Uterus (tissue), 4 donors: Measurements from ENCODE around the gene KANSL1. TPM values are rescaled to one million over a fixed set of nuclear protein-coding genes. Genes with fewer than 3 reads are reported as not detected.

ENCODE experiments used
- DNase-seq, 2 donors: peaks; one replicate each; pipeline ENCODE4 v3.0.0-alpha.2; 2019 to 2020
- H3K27ac ChIP-seq, 2 donors: fragments of 200-600 bp; sonication (generic); 1 replicate in 1 of 2; 2 replicates in 1 of 2; pipeline ENCODE4 v1.5.1; 2016 to 2018
- H3K27me3 ChIP-seq, 2 donors: fragments of 200-600 bp; sonication (generic); one replicate each; pipeline ENCODE4 v1.5.1; 2018 to 2019; ENCODE audit warnings: control low read depth in 1 of 2
- H3K36me3 ChIP-seq, 2 donors: fragments of 200-600 bp; sonication (generic); one replicate each; pipeline ENCODE4 v1.5.1; 2019; ENCODE audit warnings: control low read depth in 1 of 2
- H3K4me1 ChIP-seq, 2 donors: fragments of 200-600 bp; sonication (generic); one replicate each; pipeline ENCODE4 v1.5.1; 2018 to 2019; ENCODE audit warnings: control low read depth in 1 of 2
- H3K4me3 ChIP-seq, 2 donors: fragments of 200-600 bp; sonication (generic); 1 replicate in 1 of 2; 2 replicates in 1 of 2; pipeline ENCODE4 v1.5.1; 2018 to 2019; ENCODE audit warnings: mild to moderate bottlenecking in 1 of 2
- H3K9me3 ChIP-seq, 2 donors: fragments of 200-600 bp; sonication (generic); one replicate each; pipeline ENCODE4 v1.5.1; 2019; ENCODE audit warnings: control low read depth in 1 of 2
- POLR2A ChIP-seq, 2 donors: fragments of 450-650 bp; IDR thresholded peaks; one replicate each; pipeline ENCODE4 v1.6.1; 2016; ENCODE audit warnings: antibody characterized with exemption in 2 of 2, mild to moderate bottlenecking in 1 of 2, moderate library complexity in 1 of 2
- intact Hi-C: fragments of 100-400 bp; cut with DNase I; formaldehyde crosslinking; loops from one replicate; pipeline ENCODE4 v1.15.1; 2023; ENCODE audit warnings: low total_unique reads
- total RNA-seq, 4 donors: library from RNA; depleted of rRNA in 3 of 4; stranded (reverse); fragments of >200 nt in 3 of 4; gene quantifications; one replicate each; pipeline versions ENCODE4 v1.1.0 to v1.2.4, GENCODE V29; 2014 to 2023
- TF ChIP-seq, protein P1 (sequence below), 4 experiments: fragments of 200-600 bp in 2 of 4; fragments of 450-650 bp in 2 of 4; sonication (generic) in 2 of 4; IDR thresholded peaks; one replicate each; pipeline ENCODE4 v1.5.1; 2016 to 2019; ENCODE audit warnings: antibody characterized with exemption in 4 of 4, mild to moderate bottlenecking in 2 of 4, moderate library complexity in 1 of 4
- donor health status: DM: yes; HTN: yes; CAD: no.

Gene KANSL1
- total RNA-seq, 4 donors from 2014 or later: 55.8 to 192 (median 146) TPM

DNA sequence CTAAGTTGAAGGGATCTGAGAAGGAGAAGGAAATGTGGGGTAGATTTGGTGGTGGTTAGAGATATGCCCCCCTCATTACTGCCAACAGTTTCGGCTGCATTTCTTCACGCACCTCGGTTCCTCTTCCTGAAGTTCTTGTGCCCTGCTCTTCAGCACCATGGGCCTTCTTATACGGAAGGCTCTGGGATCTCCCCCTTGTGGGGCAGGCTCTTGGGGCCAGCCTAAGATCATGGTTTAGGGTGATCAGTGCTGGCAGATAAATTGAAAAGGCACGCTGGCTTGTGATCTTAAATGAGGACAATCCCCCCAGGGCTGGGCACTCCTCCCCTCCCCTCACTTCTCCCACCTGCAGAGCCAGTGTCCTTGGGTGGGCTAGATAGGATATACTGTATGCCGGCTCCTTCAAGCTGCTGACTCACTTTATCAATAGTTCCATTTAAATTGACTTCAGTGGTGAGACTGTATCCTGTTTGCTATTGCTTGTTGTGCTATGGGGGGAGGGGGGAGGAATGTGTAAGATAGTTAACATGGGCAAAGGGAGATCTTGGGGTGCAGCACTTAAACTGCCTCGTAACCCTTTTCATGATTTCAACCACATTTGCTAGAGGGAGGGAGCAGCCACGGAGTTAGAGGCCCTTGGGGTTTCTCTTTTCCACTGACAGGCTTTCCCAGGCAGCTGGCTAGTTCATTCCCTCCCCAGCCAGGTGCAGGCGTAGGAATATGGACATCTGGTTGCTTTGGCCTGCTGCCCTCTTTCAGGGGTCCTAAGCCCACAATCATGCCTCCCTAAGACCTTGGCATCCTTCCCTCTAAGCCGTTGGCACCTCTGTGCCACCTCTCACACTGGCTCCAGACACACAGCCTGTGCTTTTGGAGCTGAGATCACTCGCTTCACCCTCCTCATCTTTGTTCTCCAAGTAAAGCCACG lies 165.9 kb downstream of the KANSL1 start:
- DNase-seq: no peak
- no peak for TF ChIP-seq POLR2A (IDR thresholded peaks at IDR 0.05)
- TF ChIP-seq, protein P1, sequence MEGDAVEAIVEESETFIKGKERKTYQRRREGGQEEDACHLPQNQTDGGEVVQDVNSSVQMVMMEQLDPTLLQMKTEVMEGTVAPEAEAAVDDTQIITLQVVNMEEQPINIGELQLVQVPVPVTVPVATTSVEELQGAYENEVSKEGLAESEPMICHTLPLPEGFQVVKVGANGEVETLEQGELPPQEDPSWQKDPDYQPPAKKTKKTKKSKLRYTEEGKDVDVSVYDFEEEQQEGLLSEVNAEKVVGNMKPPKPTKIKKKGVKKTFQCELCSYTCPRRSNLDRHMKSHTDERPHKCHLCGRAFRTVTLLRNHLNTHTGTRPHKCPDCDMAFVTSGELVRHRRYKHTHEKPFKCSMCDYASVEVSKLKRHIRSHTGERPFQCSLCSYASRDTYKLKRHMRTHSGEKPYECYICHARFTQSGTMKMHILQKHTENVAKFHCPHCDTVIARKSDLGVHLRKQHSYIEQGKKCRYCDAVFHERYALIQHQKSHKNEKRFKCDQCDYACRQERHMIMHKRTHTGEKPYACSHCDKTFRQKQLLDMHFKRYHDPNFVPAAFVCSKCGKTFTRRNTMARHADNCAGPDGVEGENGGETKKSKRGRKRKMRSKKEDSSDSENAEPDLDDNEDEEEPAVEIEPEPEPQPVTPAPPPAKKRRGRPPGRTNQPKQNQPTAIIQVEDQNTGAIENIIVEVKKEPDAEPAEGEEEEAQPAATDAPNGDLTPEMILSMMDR (IDR thresholded peaks at IDR 0.05): no peak
- Histone ChIP-seq H3K27ac (no peak overlapping the region), H3K36me3 (no peaks in the 10 kb centered on the region), H3K27me3 (no peaks in the 10 kb centered on the region), H3K9me3 (no peaks in the 10 kb centered on the region), H3K4me3 (no peak overlapping the region), H3K4me1 (no peaks in the 10 kb centered on the region)
- intact Hi-C loops: no loop called here

DNA sequence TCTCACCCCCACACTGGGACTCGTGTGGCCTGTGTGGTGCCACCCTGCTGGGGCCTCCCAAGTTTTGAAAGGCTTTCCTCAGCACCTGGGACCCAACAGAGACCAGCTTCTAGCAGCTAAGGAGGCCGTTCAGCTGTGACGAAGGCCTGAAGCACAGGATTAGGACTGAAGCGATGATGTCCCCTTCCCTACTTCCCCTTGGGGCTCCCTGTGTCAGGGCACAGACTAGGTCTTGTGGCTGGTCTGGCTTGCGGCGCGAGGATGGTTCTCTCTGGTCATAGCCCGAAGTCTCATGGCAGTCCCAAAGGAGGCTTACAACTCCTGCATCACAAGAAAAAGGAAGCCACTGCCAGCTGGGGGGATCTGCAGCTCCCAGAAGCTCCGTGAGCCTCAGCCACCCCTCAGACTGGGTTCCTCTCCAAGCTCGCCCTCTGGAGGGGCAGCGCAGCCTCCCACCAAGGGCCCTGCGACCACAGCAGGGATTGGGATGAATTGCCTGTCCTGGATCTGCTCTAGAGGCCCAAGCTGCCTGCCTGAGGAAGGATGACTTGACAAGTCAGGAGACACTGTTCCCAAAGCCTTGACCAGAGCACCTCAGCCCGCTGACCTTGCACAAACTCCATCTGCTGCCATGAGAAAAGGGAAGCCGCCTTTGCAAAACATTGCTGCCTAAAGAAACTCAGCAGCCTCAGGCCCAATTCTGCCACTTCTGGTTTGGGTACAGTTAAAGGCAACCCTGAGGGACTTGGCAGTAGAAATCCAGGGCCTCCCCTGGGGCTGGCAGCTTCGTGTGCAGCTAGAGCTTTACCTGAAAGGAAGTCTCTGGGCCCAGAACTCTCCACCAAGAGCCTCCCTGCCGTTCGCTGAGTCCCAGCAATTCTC lies 166.8 kb downstream of the KANSL1 start:
- TF ChIP-seq POLR2A (IDR thresholded peaks at IDR 0.05): no peak
- TF ChIP-seq, protein P1 (IDR thresholded peaks at IDR 0.05): no peak
- Histone ChIP-seq H3K27me3 (no peaks in the 10 kb centered on the region), H3K36me3 (no peaks in the 10 kb centered on the region), H3K4me3 (no peak overlapping the region), H3K9me3 (no peaks in the 10 kb centered on the region), H3K4me1 (no peaks in the 10 kb centered on the region), H3K27ac (no peak overlapping the region)
- DNase-seq: no peak
- intact Hi-C loops: no loop called here

DNA sequence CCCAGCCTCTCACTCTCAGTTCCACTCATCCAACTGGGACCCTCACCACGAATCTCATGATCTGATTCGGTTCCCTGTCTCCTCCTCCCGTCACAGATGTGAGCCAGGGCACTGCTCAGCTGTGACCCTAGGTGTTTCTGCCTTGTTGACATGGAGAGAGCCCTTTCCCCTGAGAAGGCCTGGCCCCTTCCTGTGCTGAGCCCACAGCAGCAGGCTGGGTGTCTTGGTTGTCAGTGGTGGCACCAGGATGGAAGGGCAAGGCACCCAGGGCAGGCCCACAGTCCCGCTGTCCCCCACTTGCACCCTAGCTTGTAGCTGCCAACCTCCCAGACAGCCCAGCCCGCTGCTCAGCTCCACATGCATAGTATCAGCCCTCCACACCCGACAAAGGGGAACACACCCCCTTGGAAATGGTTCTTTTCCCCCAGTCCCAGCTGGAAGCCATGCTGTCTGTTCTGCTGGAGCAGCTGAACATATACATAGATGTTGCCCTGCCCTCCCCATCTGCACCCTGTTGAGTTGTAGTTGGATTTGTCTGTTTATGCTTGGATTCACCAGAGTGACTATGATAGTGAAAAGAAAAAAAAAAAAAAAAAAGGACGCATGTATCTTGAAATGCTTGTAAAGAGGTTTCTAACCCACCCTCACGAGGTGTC lies 167.6 kb downstream of the KANSL1 start:
- TF ChIP-seq, protein P1 (IDR thresholded peaks at IDR 0.05): no peak
- no peak for TF ChIP-seq POLR2A (IDR thresholded peaks at IDR 0.05)
- no peak for DNase-seq
- no peak overlapping the region for H3K4me3 ChIP-seq
- H3K4me1 ChIP-seq: no peaks in the 10 kb centered on the region
- no peak overlapping the region for H3K27ac ChIP-seq
- no peaks in the 10 kb centered on the region for H3K9me3 ChIP-seq
- intact Hi-C loops: no loop called here
- H3K27me3 ChIP-seq: no peaks in the 10 kb centered on the region
- H3K36me3 ChIP-seq: no peaks in the 10 kb centered on the region

DNA sequence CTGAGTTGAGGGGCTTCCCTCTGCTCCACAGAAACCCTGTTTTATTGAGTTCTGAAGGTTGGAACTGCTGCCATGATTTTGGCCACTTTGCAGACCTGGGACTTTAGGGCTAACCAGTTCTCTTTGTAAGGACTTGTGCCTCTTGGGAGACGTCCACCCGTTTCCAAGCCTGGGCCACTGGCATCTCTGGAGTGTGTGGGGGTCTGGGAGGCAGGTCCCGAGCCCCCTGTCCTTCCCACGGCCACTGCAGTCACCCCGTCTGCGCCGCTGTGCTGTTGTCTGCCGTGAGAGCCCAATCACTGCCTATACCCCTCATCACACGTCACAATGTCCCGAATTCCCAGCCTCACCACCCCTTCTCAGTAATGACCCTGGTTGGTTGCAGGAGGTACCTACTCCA lies 168.2 kb downstream of the KANSL1 start:
- no peak for DNase-seq
- TF ChIP-seq, protein P1 (IDR thresholded peaks at IDR 0.05): no peak
- TF ChIP-seq POLR2A (IDR thresholded peaks at IDR 0.05): no peak
- no peak overlapping the region for H3K4me3 ChIP-seq
- H3K27me3 ChIP-seq: no peaks in the 10 kb centered on the region
- no peaks in the 10 kb centered on the region for H3K36me3 ChIP-seq
- H3K9me3 ChIP-seq: no peaks in the 10 kb centered on the region
- H3K27ac ChIP-seq: no peak overlapping the region
- H3K4me1 ChIP-seq: no peaks in the 10 kb centered on the region
- intact Hi-C loops: no loop called here
